Activated naive CD4-positive, alpha-beta T cell treated with anti-CD3 and anti-CD28 coated beads for 36 hours (primary cell): Measurements from ENCODE around the gene ENTPD5. TPM values are rescaled to one million over a fixed set of nuclear protein-coding genes. Genes with fewer than 3 reads are reported as not detected.
"Not testable (repeated sequence)": the region's sequence is repeated elsewhere in the genome, so short reads cannot be mapped to it uniquely, and the experiment has no call there.

ENCODE experiments used
- CTCF ChIA-PET: fragments of 350-600 bp; sonication (Branson Sonifier 250); formaldehyde crosslinking; loops from one replicate; lab custom pipeline; 2021; ENCODE audit warnings: antibody characterized with exemption; lab: Charles Lee
- DNase-seq: peaks from one replicate; pipeline ENCODE4 v3.0.0-alpha.2; 2020
- H3K27ac Mint-ChIP-seq: one replicate; pipeline ENCODE4 v1.8.0; 2021; ENCODE audit warnings: mild to moderate bottlenecking, mixed read lengths
- H3K27me3 Mint-ChIP-seq: one replicate; pipeline ENCODE4 v1.8.0; 2021; ENCODE audit warnings: low read depth, mixed read lengths
- H3K36me3 Mint-ChIP-seq: one replicate; pipeline ENCODE4 v1.8.0; 2021; ENCODE audit warnings: low read depth, mixed read lengths
- H3K4me1 Mint-ChIP-seq: one replicate; pipeline ENCODE4 v1.8.0; 2021; ENCODE audit warnings: low read depth, mixed read lengths
- H3K4me3 Mint-ChIP-seq: one replicate; pipeline ENCODE4 v1.8.0; 2021; ENCODE audit warnings: mild to moderate bottlenecking, moderate library complexity, mixed read lengths
- H3K9me3 Mint-ChIP-seq: one replicate; pipeline ENCODE4 v1.8.0; 2021; ENCODE audit warnings: mixed read lengths
- intact Hi-C: fragments of 100-400 bp; cut with micrococcal nuclease; formaldehyde crosslinking; loops from one replicate; pipeline ENCODE4 v1.15.1; 2023
- total RNA-seq, 2 experiments: library from RNA; stranded (reverse); gene quantifications; one replicate each; pipeline ENCODE4 v1.2.3, GENCODE V29; 2021

Gene ENTPD5
- total RNA-seq, 2 experiments from 2014 or later = 7.3 to 9.6 TPM

- Mint-ChIP-seq H3K27ac (no peak overlapping the region), H3K9me3 (no peaks in the 10 kb centered on the region), H3K27me3 (no peaks in the 10 kb centered on the region), H3K36me3 (peaks cover 2% of the 10 kb centered on the region), H3K4me1 (no peaks in the 10 kb centered on the region), H3K4me3 (no peak overlapping the region)
- DNase-seq = no peak
- CTCF ChIA-PET = interaction anchor here (0.6 kb wide), 1 partner anchor 38 kb away, joined by 3 read pairs; no protein-coding TSS in a partner anchor
- intact Hi-C loops = no loop called here
Measured at GRCh38 chr14:73997108-73997943, 21.8 kb downstream of the ENTPD5 start.

GRCh38 chr14:73996731-73997107 lies 22.4 kb downstream of the ENTPD5 start:
- intact Hi-C loops = no loop called here
- Mint-ChIP-seq H3K4me3 (no peak overlapping the region), H3K36me3 (peaks cover 2% of the 10 kb centered on the region), H3K4me1 (no peaks in the 10 kb centered on the region), H3K27me3 (no peaks in the 10 kb centered on the region), H3K27ac (no peak overlapping the region), H3K9me3 (no peaks in the 10 kb centered on the region)
- no peak for DNase-seq
- CTCF ChIA-PET = interaction anchor here (0.6 kb wide), 1 partner anchor 39 kb away, joined by 3 read pairs; no protein-coding TSS in a partner anchor

GRCh38 chr14:73995977-73996378 lies 23.1 kb downstream of the ENTPD5 start:
- Mint-ChIP-seq H3K4me3 (no peak overlapping the region), H3K27me3 (no peaks in the 10 kb centered on the region), H3K36me3 (peaks cover 2% of the 10 kb centered on the region), H3K27ac (no peak overlapping the region), H3K9me3 (no peaks in the 10 kb centered on the region), H3K4me1 (no peaks in the 10 kb centered on the region)
- DNase-seq = no peak
- CTCF ChIA-PET = no interaction called here
- intact Hi-C loops = no loop called here

GRCh38 chr14:73994926-73995325 lies 24.2 kb downstream of the ENTPD5 start:
- intact Hi-C loops, H3K27me3 Mint-ChIP-seq, H3K4me1 Mint-ChIP-seq, H3K36me3 Mint-ChIP-seq, H3K9me3 Mint-ChIP-seq, DNase-seq, H3K27ac Mint-ChIP-seq, H3K4me3 Mint-ChIP-seq: not testable (repeated sequence)
- CTCF ChIA-PET = interaction anchor here (0.6 kb wide), 1 partner anchor 857 kb away, joined by 5 read pairs; no protein-coding TSS in a partner anchor

- Mint-ChIP-seq H3K9me3 (no peaks in the 10 kb centered on the region), H3K4me1 (no peaks in the 10 kb centered on the region), H3K27me3 (no peaks in the 10 kb centered on the region), H3K4me3 (no peak overlapping the region), H3K27ac (no peak overlapping the region), H3K36me3 (peaks cover 3% of the 10 kb centered on the region)
- intact Hi-C loops = no loop called here
- CTCF ChIA-PET = interaction anchor here (0.6 to 1.2 kb wide), 2 partner anchors 17 to 122 kb away, joined by 3 read pairs; no protein-coding TSS in a partner anchor
- DNase-seq = no peak
Measured at GRCh38 chr14:73991092-73991491, 28.0 kb downstream of the ENTPD5 start.

GRCh38 chr14:73988656-73989055 lies 30.4 kb downstream of the ENTPD5 start:
- H3K27ac Mint-ChIP-seq, H3K27me3 Mint-ChIP-seq, H3K4me1 Mint-ChIP-seq, H3K4me3 Mint-ChIP-seq, H3K9me3 Mint-ChIP-seq, intact Hi-C loops, DNase-seq: not testable (repeated sequence)
- CTCF ChIA-PET = interaction anchor here (0.6 kb wide), 1 partner anchor 263 kb away, joined by 3 read pairs; no protein-coding TSS in a partner anchor
- peaks cover 14% of the 10 kb centered on the region for H3K36me3 Mint-ChIP-seq

GRCh38 chr14:73988065-73988464 lies 31.0 kb downstream of the ENTPD5 start:
- CTCF ChIA-PET = interaction anchor here (0.6 kb wide), 1 partner anchor 264 kb away, joined by 3 read pairs; no protein-coding TSS in a partner anchor
- intact Hi-C loops = no loop called here
- H3K27ac Mint-ChIP-seq = no peak overlapping the region

GRCh38 chr14:73977896-73978295 lies 41.2 kb downstream of the ENTPD5 start:
- CTCF ChIA-PET = interaction anchor here (0.6 kb wide), 1 partner anchor 298 kb away, joined by 4 read pairs; no protein-coding TSS in a partner anchor
- intact Hi-C loops = no loop called here
- no peak overlapping the region for H3K4me3 Mint-ChIP-seq
- H3K4me1 Mint-ChIP-seq = no peaks in the 10 kb centered on the region
- no peaks in the 10 kb centered on the region for H3K9me3 Mint-ChIP-seq
- DNase-seq = no peak
- H3K27ac Mint-ChIP-seq = no peak overlapping the region
- peaks cover 4% of the 10 kb centered on the region for H3K36me3 Mint-ChIP-seq
- H3K27me3 Mint-ChIP-seq = no peaks in the 10 kb centered on the region

More at GRCh38 chr14:73988065-73988464, 31.0 kb downstream of the ENTPD5 start:
- no peaks in the 10 kb centered on the region for H3K9me3 Mint-ChIP-seq
- peaks cover 14% of the 10 kb centered on the region for H3K36me3 Mint-ChIP-seq
- no peak overlapping the region for H3K4me3 Mint-ChIP-seq
- no peaks in the 10 kb centered on the region for H3K4me1 Mint-ChIP-seq
- DNase-seq = no peak
- no peaks in the 10 kb centered on the region for H3K27me3 Mint-ChIP-seq

- CTCF ChIA-PET = no interaction called here
- no peaks in the 10 kb centered on the region for H3K9me3 Mint-ChIP-seq
- H3K4me1 Mint-ChIP-seq = no peaks in the 10 kb centered on the region
- no peak overlapping the region for H3K27ac Mint-ChIP-seq
- intact Hi-C loops = no loop called here
- no peaks in the 10 kb centered on the region for H3K27me3 Mint-ChIP-seq
- peaks cover 4% of the 10 kb centered on the region for H3K36me3 Mint-ChIP-seq
- no peak for DNase-seq
- no peak overlapping the region for H3K4me3 Mint-ChIP-seq
Measured at GRCh38 chr14:73976125-73976524, 43.0 kb downstream of the ENTPD5 start.

GRCh38 chr14:73973497-73973896 lies 45.6 kb downstream of the ENTPD5 start:
- no peak for DNase-seq
- Mint-ChIP-seq H3K36me3 (peaks cover 11% of the 10 kb centered on the region), H3K27me3 (no peaks in the 10 kb centered on the region), H3K4me1 (no peaks in the 10 kb centered on the region), H3K27ac (no peak overlapping the region), H3K9me3 (no peaks in the 10 kb centered on the region), H3K4me3 (no peak overlapping the region)
- CTCF ChIA-PET = no interaction called here
- intact Hi-C loops = no loop called here

GRCh38 chr14:73968885-73969284 lies 50.2 kb downstream of the ENTPD5 start:
- no peaks in the 10 kb centered on the region for H3K4me1 Mint-ChIP-seq
- peaks cover 9% of the 10 kb centered on the region for H3K36me3 Mint-ChIP-seq
- H3K27me3 Mint-ChIP-seq = no peaks in the 10 kb centered on the region
- no peaks in the 10 kb centered on the region for H3K9me3 Mint-ChIP-seq
- intact Hi-C loops = no loop called here
- no peak overlapping the region for H3K4me3 Mint-ChIP-seq
- no peak overlapping the region for H3K27ac Mint-ChIP-seq
- CTCF ChIA-PET = no interaction called here
- DNase-seq = no peak

GRCh38 chr14:73965216-73965615 lies 53.9 kb downstream of the ENTPD5 start:
- H3K36me3 Mint-ChIP-seq = peaks cover 19% of the 10 kb centered on the region
- H3K4me1 Mint-ChIP-seq = no peaks in the 10 kb centered on the region
- no peaks in the 10 kb centered on the region for H3K9me3 Mint-ChIP-seq
- H3K27ac Mint-ChIP-seq = no peak overlapping the region
- CTCF ChIA-PET = no interaction called here
- no peak for DNase-seq
- no peak overlapping the region for H3K4me3 Mint-ChIP-seq
- intact Hi-C loops = no loop called here
- H3K27me3 Mint-ChIP-seq = no peaks in the 10 kb centered on the region

GRCh38 chr14:73961192-73961591 lies 57.9 kb downstream of the ENTPD5 start:
- H3K9me3 Mint-ChIP-seq = no peaks in the 10 kb centered on the region
- CTCF ChIA-PET = no interaction called here
- intact Hi-C loops = no loop called here
- H3K27me3 Mint-ChIP-seq = no peaks in the 10 kb centered on the region
- no peaks in the 10 kb centered on the region for H3K4me1 Mint-ChIP-seq
- H3K36me3 Mint-ChIP-seq = peaks cover 16% of the 10 kb centered on the region
- no peak for DNase-seq
- no peak overlapping the region for H3K27ac Mint-ChIP-seq
- no peak overlapping the region for H3K4me3 Mint-ChIP-seq
